Type B pancreatic cell (in vitro differentiated cells): Measurements from ENCODE around the gene ADGRL4. TPM values are rescaled to one million over a fixed set of nuclear protein-coding genes. Genes with fewer than 3 reads are reported as not detected.
A peak's percentile ranks its signal among the peaks of the same experiment; 100 is the strongest.

Source experiments
- DNase-seq: peaks from one replicate; pipeline ENCODE4 v3.0.0; 2021; ENCODE audit warnings: mixed read lengths; ENCODE audit not compliant: unreplicated experiment; ENCODE audit errors: extremely low spot score
- H3K27ac Mint-ChIP-seq: 2 replicates; pipeline ENCODE4 v1.8.0; 2021; ENCODE audit warnings: mild to moderate bottlenecking, mixed read lengths
- H3K27me3 Mint-ChIP-seq: 2 replicates; pipeline ENCODE4 v1.8.0; 2021; ENCODE audit warnings: mixed read lengths
- H3K36me3 Mint-ChIP-seq: 2 replicates; pipeline ENCODE4 v1.8.0; 2021; ENCODE audit warnings: mixed read lengths
- H3K4me1 Mint-ChIP-seq: one replicate; pipeline ENCODE4 v1.8.0; 2021; ENCODE audit warnings: mixed read lengths; ENCODE audit not compliant: unreplicated experiment
- H3K4me3 Mint-ChIP-seq: 2 replicates; pipeline ENCODE4 v1.8.0; 2021; ENCODE audit warnings: mild to moderate bottlenecking, mixed read lengths
- H3K9me3 Mint-ChIP-seq: 2 replicates; pipeline ENCODE4 v1.8.0; 2021; ENCODE audit warnings: mixed read lengths
- long read RNA-seq: library from polyadenylated mRNA; unstranded; transcript quantifications from one replicate; pipeline ENCODE4 v2.0.0, GENCODE V29; 2020
- total RNA-seq: library from RNA; stranded (reverse); gene quantifications from 2 replicates; pipeline ENCODE4 v1.2.1, GENCODE V29; 2021; ENCODE audit warnings: low replicate concordance
- TF ChIP-seq, protein P1 (sequence below): fragments of 200-600 bp; sonication (generic); conservative IDR thresholded peaks from 2 replicates; pipeline ENCODE4 v1.5.0; 2021; ENCODE audit warnings: antibody characterized with exemption, mild to moderate bottlenecking

The ADGRL4 gene
- 0.56 TPM in 1 of 2 replicates, not detected in the other for total RNA-seq
- long read RNA-seq = 0 reads

DNA sequence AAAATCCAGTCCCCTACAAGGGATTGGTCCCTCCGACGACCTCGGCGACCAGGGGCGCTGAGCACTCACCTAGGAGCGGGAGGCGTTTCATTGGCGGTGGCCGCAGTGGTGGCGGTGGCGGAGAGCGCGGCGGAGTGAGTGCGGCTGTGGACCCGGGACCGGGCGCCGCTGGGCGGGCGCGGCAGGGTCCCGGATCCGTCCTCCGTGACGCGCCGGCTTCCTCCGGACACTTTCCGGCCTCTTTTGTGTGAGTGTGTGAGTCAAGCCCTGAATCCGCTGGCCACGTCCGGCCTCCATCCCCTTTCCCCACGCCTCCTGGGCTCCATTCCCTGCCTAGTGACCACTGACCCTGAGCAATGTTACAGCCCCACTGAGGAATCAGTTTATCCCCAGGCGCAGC lies at the start of gene ADGRL4:
Gene ADGRL4 (minus strand): TSS at position 167 of the 400 bp plus-strand sequence. CDS start 76 bp downstream, at position 91.
- Mint-ChIP-seq H3K4me3 (peak within 1 kb of the TSS; percentile 79), H3K9me3 (peaks cover 4% of the 10 kb centered on the region), H3K27me3 (peaks cover 19% of the 10 kb centered on the region), H3K27ac (no peak within 1 kb of the TSS), H3K4me1 (peaks cover 6% of the 10 kb centered on the region), H3K36me3 (no peaks in the 10 kb centered on the region)
- no peak for DNase-seq
- TF ChIP-seq, protein P1, sequence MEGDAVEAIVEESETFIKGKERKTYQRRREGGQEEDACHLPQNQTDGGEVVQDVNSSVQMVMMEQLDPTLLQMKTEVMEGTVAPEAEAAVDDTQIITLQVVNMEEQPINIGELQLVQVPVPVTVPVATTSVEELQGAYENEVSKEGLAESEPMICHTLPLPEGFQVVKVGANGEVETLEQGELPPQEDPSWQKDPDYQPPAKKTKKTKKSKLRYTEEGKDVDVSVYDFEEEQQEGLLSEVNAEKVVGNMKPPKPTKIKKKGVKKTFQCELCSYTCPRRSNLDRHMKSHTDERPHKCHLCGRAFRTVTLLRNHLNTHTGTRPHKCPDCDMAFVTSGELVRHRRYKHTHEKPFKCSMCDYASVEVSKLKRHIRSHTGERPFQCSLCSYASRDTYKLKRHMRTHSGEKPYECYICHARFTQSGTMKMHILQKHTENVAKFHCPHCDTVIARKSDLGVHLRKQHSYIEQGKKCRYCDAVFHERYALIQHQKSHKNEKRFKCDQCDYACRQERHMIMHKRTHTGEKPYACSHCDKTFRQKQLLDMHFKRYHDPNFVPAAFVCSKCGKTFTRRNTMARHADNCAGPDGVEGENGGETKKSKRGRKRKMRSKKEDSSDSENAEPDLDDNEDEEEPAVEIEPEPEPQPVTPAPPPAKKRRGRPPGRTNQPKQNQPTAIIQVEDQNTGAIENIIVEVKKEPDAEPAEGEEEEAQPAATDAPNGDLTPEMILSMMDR = no peak

DNA sequence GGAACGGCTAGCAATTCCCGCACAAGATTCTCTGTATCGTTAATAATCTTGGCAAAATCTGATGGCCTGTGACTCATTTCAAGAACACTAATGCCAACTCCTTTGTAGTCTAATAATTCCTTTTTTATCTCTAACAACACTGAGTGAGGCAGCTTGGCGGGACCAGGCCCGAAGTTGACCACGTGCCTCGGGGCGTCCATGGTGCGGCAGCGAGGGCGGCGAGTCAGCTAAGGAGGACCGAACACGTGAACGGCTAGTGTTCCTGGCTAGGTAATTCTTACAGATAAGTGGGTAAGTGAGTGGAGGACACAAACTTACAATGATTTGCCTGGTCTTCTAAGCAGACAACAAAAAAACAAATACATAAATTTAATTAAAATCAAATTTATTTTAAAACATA lies 49.3 kb upstream of the ADGRL4 start:
- H3K36me3 Mint-ChIP-seq = no peaks in the 10 kb centered on the region
- no peak for DNase-seq
- TF ChIP-seq, protein P1 = no peak

DNA sequence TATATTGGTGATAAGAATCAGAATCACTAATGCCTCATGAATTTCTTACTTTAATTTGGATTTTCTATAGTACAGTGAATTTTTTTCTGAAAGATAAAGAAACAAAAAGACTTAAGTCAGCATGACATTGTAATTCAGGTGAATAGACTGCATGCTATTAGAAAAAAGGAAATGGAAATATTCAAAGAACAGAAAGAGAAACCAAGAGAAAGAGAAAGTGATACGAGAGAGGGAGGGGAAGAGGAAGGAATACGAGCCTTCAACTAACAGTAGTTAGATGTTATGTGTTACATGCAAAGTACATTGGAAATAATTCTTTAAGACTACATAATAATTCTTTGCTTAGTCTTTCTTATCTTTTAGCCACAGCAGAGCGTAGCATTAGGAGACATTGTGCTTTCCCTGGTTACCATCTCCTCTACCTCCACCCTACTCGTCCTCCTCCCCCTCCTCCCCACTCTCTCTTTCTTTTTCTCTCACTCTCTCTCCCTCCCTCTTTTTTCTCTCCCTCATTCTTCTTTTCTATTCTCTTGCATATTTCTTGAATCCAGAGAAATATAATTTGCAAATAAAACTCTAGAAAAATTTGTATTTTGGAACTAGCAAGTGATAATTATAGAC lies 46.4 kb upstream of the ADGRL4 start:
- Mint-ChIP-seq H3K4me1 (no peaks in the 10 kb centered on the region), H3K36me3 (no peaks in the 10 kb centered on the region), H3K9me3 (no peaks in the 10 kb centered on the region), H3K4me3 (no peak overlapping the region), H3K27ac (no peak overlapping the region), H3K27me3 (no peaks in the 10 kb centered on the region)
- no peak for DNase-seq
- TF ChIP-seq, protein P1 = no peak

More for the DNA sequence above, 49.3 kb upstream of the ADGRL4 start:
- H3K27me3 Mint-ChIP-seq = no peaks in the 10 kb centered on the region
- no peak overlapping the region for H3K4me3 Mint-ChIP-seq
- H3K27ac Mint-ChIP-seq = no peak overlapping the region
- H3K4me1 Mint-ChIP-seq = no peaks in the 10 kb centered on the region
- H3K9me3 Mint-ChIP-seq = peaks cover 5% of the 10 kb centered on the region

DNA sequence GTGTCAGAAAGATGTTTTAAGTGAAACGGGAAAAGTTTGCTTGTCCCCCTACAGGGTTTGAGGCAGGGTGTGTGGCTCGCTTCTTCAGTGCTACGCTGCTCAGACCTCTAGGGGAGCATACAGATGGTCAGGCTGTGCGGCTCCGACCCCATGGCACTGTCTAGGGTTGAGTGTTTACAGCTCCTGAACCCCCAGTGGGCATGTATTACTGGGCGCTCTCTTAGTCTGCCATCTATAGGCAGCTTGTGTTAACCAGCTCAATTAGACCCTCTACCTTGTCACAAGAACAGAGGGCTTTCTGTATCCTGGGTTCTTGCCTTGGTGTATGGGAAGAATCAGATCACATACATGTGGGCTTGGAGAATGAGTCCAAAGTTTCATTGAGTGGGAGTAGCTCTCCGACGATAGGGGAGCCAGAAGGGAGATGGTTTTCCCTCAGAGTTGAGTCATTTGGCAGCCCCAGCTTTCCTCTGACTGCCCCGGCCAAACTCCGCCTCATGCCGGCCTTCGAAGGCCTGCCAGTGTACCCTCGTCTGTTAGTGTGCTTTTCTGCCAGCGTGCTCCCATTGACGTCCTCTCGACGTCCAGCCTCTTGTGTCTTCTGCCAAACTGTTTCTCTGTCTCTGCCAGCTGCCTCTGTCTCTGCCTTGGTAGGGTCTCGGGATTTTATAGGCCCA lies 38.6 kb upstream of the ADGRL4 start:
- TF ChIP-seq, protein P1 = peak; percentile 43
- Mint-ChIP-seq H3K27me3 (no peaks in the 10 kb centered on the region), H3K9me3 (no peaks in the 10 kb centered on the region), H3K4me1 (peaks cover 13% of the 10 kb centered on the region), H3K4me3 (no peak overlapping the region), H3K27ac (no peak overlapping the region), H3K36me3 (no peaks in the 10 kb centered on the region)
- no peak for DNase-seq

DNA sequence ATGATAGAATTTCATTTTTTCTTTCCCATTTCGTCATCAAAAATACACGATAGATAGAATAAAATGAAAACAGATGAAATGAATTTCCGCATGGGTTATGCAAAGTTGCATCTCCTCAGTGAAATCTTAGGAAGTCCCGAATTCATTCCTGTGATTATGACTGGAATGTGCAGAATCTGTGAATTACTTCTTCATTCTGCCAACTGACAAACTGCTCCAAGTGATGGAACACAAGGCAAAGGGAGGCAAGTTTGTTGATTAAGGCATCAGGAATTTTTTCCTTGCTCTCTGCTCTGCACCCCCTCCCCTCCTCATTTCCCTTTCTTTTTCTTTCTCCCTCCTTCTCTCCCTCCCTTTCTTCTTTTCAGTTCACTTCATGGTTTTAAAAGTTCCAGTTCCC lies 37.0 kb upstream of the ADGRL4 start:
- H3K4me3 Mint-ChIP-seq = no peak overlapping the region
- no peaks in the 10 kb centered on the region for H3K27me3 Mint-ChIP-seq
- no peak for DNase-seq
- H3K9me3 Mint-ChIP-seq = no peaks in the 10 kb centered on the region
- TF ChIP-seq, protein P1 = no peak
- H3K27ac Mint-ChIP-seq = no peak overlapping the region
- no peaks in the 10 kb centered on the region for H3K36me3 Mint-ChIP-seq
- peaks cover 13% of the 10 kb centered on the region for H3K4me1 Mint-ChIP-seq
